DND-41 (cell line): Measurements from ENCODE around the gene KCNAB2.

Source experiments
- ATAC-seq: fragments of 200-7000 bp; cut with Tn5 transposase; 3 replicates; pipeline ENCODE4 v1.9.1; 2021; ENCODE audit warnings: low read depth; ENCODE audit not compliant: insufficient read depth
- DNase-seq: peaks from one replicate; pipeline ENCODE4 v3.0.0-alpha.2; 2020
- H2AFZ ChIP-seq: 2 replicates; pipeline ENCODE4 v1.6.0; 2012; ENCODE audit warnings: low read depth, low read length
- H3K27ac ChIP-seq: 2 replicates; pipeline ENCODE4 v1.5.1; 2012; ENCODE audit warnings: low read length, inconsistent platforms
- H3K27me3 ChIP-seq: fragments of 200-600 bp; sonication (generic); 2 replicates; pipeline ENCODE4 v1.6.0; 2012; ENCODE audit warnings: low read length, mild to moderate bottlenecking, inconsistent platforms; ENCODE audit not compliant: insufficient read depth, poor library complexity
- H3K36me3 ChIP-seq: 2 replicates; pipeline ENCODE4 v1.5.1; 2012; ENCODE audit warnings: low read length, inconsistent platforms; ENCODE audit not compliant: insufficient read depth
- H3K4me1 ChIP-seq: 2 replicates; pipeline ENCODE4 v1.5.1; 2012; ENCODE audit warnings: mild to moderate bottlenecking, low read length; ENCODE audit not compliant: insufficient read depth
- H3K4me2 ChIP-seq: 2 replicates; pipeline ENCODE4 v1.6.0; 2012; ENCODE audit warnings: mild to moderate bottlenecking, moderate library complexity, low read length, inconsistent platforms; ENCODE audit not compliant: insufficient read depth
- H3K4me3 ChIP-seq, 2 experiments: fragments of 200-600 bp in 1 of 2; shearing (Covaris generic) in 1 of 2; 2 replicates each; pipeline ENCODE4 v1.5.1; 2012 to 2016; ENCODE audit warnings: inconsistent platforms in 2 of 2, low read length in 2 of 2, mild to moderate bottlenecking in 2 of 2, low read depth in 1 of 2, moderate library complexity in 1 of 2
- H3K79me2 ChIP-seq: 2 replicates; pipeline ENCODE4 v1.6.0; 2012; ENCODE audit warnings: low read length, inconsistent platforms; ENCODE audit not compliant: insufficient read depth
- H3K9ac ChIP-seq: 2 replicates; pipeline ENCODE4 v1.6.0; 2012; ENCODE audit warnings: low read depth, mild to moderate bottlenecking, inconsistent platforms, low read length, moderate library complexity
- H3K9me3 ChIP-seq: 2 replicates; pipeline ENCODE4 v1.5.1; 2012; ENCODE audit warnings: low read length, moderate library complexity, mild to moderate bottlenecking, inconsistent platforms; ENCODE audit not compliant: insufficient read depth, severe bottlenecking
- H4K20me1 ChIP-seq: 2 replicates; pipeline ENCODE4 v1.6.0; 2012; ENCODE audit warnings: low read length; ENCODE audit not compliant: insufficient read depth
- CTCF ChIP-seq: IDR thresholded peaks from 2 replicates; pipeline ENCODE4 v1.5.1; 2012; ENCODE audit warnings: borderline replicate concordance, low read length, moderate library complexity, mild to moderate bottlenecking; ENCODE audit not compliant: poor library complexity, severe bottlenecking; ENCODE audit errors: extremely low read depth
- EZH2 ChIP-seq: IDR thresholded peaks from 3 replicates; pipeline ENCODE4 v1.6.1; 2012; ENCODE audit warnings: borderline replicate concordance, low read depth, mild to moderate bottlenecking, moderate library complexity, low read length, inconsistent platforms; ENCODE audit not compliant: severe bottlenecking

KCNAB2 gene

GRCh38 chr1:6088956-6089355, 43.3 kb downstream of the KCNAB2 start:
- H3K4me1 ChIP-seq: no peaks in the 10 kb centered on the region
- no peak overlapping the region for H3K27ac ChIP-seq
- TF ChIP-seq CTCF: no peak
- no peak for TF ChIP-seq EZH2
- H3K27me3 ChIP-seq: no peaks in the 10 kb centered on the region
- DNase-seq (no peak), ATAC-seq (no peak)
- H3K4me2 ChIP-seq: no peak overlapping the region
- no peak overlapping the region for H2AFZ ChIP-seq
- peaks cover 3% of the 10 kb centered on the region; the same call in 1 of the 2 replicates for H4K20me1 ChIP-seq
- no peak overlapping the region for H3K9ac ChIP-seq
- H3K9me3 ChIP-seq: no peaks in the 10 kb centered on the region
- H3K79me2 ChIP-seq: no peaks in the 10 kb centered on the region
- H3K4me3 ChIP-seq: no peak overlapping the region
- H3K36me3 ChIP-seq: peaks cover 8% of the 10 kb centered on the region; the same call in 1 of the 2 replicates

GRCh38 chr1:6090288-6090687, 44.6 kb downstream of the KCNAB2 start:
- no peak for ATAC-seq
- peaks cover 5% of the 10 kb centered on the region; the same call in 1 of the 2 replicates for H4K20me1 ChIP-seq
- no peak overlapping the region for H2AFZ ChIP-seq
- no peak overlapping the region for H3K4me2 ChIP-seq
- H3K4me3 ChIP-seq: no peak overlapping the region
- TF ChIP-seq CTCF: no peak
- no peak for TF ChIP-seq EZH2
- H3K79me2 ChIP-seq: no peaks in the 10 kb centered on the region
- H3K9ac ChIP-seq: no peak overlapping the region
- no peaks in the 10 kb centered on the region for H3K9me3 ChIP-seq
- no peaks in the 10 kb centered on the region for H3K27me3 ChIP-seq
- H3K27ac ChIP-seq: no peak overlapping the region
- peaks cover 19% of the 10 kb centered on the region; the same call in 1 of the 2 replicates for H3K36me3 ChIP-seq
- no peak for DNase-seq
- H3K4me1 ChIP-seq: no peaks in the 10 kb centered on the region

- DNase-seq: no peak
- Histone ChIP-seq H3K27ac (no peak overlapping the region), H3K4me3 (no peak overlapping the region), H3K27me3 (no peaks in the 10 kb centered on the region), H3K4me2 (no peak overlapping the region), H4K20me1 (peaks cover 5% of the 10 kb centered on the region; the same call in 1 of the 2 replicates), H3K36me3 (peaks cover 15% of the 10 kb centered on the region; the same call in 1 of the 2 replicates), H2AFZ (no peak overlapping the region), H3K79me2 (no peaks in the 10 kb centered on the region), H3K4me1 (no peaks in the 10 kb centered on the region), H3K9ac (no peak overlapping the region), H3K9me3 (no peaks in the 10 kb centered on the region)
- no peak for ATAC-seq
- TF ChIP-seq CTCF (no peak), EZH2 (no peak)
These were observed 45.5 kb downstream of the KCNAB2 start for GRCh38 chr1:6090996-6091822.
